Posterior cingulate gyrus (tissue), 11 donors: ENCODE data around the gene NGRN.
"Not testable (repeated sequence)": the region's sequence is repeated elsewhere in the genome, so short reads cannot be mapped to it uniquely, and the experiment has no call there.

Experiments
- DNase-seq, 10 donors: peaks; one replicate each; pipeline versions ENCODE4 v3.0.0 to v3.0.0-alpha.2; 2020 to 2021; ENCODE audit warnings: mixed read lengths in 3 of 10
- intact Hi-C: fragments of 100-400 bp; cut with DNase I; formaldehyde crosslinking; loops from one replicate; pipeline ENCODE4 v1.15.1; 2023

Gene NGRN

DNA sequence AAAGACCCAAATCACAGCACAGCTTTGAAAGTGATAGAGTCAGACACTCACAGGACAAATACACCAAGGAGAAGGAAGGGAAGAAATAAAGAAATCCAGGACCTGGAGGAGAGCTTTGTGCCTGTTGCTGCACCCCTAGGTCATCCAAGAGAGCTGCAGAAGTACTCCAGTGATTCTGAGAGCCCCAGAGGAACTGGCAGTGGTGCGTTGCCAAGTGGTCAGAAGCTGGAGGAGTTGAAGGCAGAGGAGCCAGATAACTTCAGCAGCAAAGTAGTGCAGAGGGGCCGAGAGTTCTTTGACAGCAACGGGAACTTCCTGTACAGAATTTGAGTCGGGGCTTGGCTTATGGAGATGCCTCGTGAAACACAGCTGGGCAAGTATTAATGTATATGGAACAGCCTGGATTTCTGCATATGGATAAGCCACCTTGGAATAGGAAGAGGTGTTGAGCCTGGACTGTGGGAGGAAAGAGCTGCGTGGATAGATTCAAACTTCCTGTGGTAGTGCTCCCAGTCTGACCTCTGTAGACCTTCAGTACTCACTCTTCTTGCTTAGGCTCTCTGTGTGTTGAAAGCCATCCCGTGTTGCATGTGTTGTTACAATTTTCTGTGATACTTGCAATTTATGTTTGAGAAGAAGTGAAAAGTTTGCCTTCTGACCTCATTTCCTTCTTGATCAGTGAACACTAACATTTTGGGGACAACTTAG is 6.1 kb downstream of the NGRN start:
- intact Hi-C loops: no loop called here
- DNase-seq: no peak

DNA sequence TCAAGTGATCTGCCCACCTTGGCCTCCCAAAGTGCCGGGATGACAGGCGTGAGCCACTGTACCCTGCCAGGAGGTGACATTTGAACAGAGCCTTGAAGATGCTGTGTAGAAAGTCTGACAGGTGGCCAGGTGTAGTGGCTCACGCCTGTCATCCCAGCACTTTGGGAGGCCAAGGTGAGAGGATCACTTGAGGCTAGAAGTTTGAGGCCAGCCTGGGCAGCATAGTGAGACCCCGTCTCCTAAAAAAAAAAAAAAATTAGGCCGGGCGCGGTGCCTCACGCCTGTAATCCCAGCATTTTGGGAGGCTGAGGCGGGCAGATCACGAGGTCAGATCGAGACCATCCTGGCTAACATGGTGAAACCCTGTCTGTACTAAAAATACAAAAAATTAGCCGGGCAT is 13.0 kb downstream of the NGRN start:
- intact Hi-C loops, DNase-seq: not testable (repeated sequence)

DNA sequence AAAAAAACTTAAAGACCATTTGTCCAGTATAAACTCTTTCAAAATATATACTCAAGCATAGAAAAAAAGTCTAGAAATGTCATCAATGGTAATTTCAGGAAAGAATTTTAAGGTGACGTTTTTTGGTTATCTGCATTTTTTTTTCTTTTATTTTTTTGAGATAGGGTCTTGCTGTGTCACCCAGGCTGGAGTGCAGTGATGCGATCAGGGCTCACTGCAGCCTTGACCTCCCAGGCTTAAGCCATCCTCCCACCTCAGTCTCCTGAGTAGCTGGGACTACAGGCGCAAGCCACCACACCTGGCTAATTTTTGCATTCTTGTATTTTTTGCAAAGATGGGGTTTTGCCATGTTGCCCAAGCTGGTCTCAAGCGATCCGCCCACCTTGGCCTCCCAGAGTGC is 15.3 kb downstream of the NGRN start:
- intact Hi-C loops, DNase-seq: not testable (repeated sequence)

DNA sequence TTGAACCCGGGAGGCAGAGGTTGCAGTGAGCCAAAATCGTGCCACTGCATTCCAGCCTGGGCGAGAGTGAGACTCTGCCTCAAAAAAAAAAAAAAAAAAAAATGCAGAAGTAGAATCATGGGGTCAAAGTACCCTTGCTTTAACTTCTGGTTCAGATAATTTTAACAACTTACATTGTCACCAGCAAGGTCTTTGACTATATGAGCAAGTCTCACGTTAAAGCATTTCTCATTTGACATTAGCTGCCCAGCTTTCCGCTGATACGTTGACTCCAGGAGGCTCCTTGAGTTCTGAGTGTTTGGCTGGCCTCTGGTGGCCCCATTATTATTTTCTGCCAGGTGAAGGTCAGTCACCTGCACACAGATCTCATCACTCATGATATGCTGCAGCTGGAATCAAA is 16.2 kb downstream of the NGRN start:
- DNase-seq, intact Hi-C loops: not testable (repeated sequence)

DNA sequence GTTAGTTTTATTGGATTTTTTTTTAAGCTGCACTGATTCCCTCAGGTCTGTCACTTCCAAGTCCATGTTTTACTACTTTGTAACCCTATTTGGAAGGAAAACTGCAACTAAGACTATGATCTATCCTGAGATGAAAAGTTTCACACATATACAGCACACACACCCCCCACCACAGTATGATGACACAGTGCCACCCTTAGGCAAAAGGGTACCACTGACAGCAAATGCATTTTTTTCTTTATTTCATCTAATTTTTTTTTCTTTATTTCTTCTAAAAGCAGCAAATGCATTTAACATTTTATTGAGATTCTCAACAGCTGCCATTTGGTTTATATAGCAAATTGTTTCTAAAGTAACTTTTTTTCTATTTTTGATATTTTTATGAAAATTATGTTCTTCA is 21.2 kb downstream of the NGRN start:
- intact Hi-C loops: no loop called here
- DNase-seq: no peak

DNA sequence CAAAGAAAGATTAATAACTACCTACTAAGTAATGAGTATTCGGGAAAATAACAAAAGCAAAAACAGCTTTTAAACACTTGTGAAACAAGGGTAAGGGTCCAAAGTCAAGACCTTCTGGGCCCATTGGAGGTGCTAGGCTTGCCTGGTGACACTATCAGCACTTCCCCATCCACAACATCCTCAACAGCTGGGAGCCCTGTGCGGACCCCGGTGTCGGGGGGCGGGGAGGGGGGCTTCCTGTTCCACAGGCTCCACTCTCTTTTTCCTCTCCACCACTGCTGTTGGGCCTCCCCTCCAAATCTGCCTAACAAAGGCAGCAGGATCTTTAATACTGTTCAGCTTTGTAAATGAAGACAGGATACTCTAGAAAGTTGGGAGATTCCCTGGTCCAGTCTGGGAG is 21.6 kb downstream of the NGRN start:
- intact Hi-C loops: no loop called here
- DNase-seq: no peak

DNA sequence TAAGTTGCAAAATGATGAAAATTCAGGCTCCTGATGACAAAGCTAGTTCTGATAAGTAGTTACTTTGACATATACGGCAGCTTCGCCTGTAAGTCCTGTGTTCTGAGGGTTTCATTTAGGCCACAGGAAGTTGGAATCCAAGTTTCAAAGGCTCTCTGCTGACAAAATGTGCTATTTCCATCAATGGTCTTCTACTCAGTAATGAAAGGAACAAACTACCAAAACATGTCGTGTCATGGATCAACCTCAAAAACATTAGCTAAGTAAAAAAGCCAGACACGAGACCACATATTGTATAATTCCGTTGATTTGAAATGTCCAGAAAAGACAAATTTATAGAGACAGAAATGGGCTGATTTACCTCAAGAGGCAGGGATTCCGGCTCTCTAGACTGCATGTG is 22.5 kb downstream of the NGRN start:
- no peak for DNase-seq
- intact Hi-C loops: no loop called here

DNA sequence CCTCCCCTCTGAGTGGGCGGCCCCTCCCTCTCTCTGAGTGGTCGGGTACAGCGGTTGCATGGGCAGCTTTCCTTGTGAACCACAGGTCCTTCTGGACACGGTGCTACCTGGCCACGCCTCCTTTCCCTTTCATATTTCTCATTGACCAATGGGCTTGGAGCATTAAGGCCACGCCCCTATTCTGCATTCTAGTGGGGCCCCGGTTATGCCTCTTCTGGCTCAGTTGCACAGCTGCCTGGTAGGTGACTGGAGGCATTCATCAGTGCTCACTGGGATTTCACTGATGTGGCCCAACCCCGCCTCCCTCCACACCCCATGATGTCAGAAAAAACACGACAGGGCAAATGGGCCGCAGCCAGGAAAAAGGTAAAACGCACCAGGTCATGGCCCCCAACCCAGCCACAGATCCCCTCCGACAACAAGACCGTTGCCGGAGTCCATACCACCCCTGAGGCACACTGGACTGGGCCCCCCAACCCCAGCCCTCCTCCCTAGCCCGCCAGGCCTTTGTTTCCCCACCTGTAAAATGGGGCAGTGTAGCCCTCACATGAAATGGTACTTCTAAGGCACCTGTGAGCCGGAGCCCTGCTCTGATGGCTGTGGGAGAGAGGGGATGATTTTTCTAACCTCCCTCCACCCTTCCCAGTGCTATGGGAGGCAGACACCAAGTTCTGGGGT is 26.3 kb downstream of the NGRN start:
- intact Hi-C loops: no loop called here
- no peak for DNase-seq

DNA sequence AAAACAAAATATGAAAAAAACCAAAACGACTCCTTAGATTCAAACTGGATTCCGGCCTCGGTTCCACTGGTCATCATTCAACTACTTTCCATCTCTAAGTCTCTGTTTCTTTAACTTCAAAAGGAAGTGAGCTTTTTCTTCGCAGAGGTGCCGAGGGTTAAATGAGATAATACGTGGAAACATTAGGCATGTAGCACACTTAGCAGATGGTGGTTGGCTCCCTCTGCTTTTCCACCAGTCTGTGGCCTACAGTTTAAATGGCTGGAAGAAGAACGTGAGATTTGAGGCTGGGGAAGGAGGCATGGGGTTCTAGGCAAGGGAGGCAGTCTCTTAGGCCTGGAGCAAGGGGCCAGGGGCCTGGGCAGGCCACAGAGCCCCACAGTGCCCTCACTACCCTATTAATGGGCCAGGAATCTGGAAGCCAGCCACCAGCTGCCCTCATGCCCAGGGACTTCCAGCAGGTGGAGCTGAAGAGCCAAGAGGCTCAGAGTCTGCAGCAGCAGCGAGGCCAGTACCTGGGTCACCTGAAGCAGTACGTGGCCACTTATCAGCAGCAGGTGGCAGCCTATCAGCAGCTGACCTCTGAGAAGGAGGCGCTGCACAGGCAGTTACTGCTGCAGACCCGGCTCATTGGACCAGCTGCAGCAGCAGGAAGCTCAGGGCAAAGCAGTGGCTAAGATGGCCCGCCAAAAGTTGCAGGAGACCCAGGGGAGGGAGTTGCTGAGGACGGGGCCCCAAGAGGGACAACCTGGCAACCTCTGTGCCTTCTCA is 27.8 kb downstream of the NGRN start:
- DNase-seq: peak in 8 of 10 donors; percentile 67 to 95 (median 70)
- intact Hi-C loops: not testable (repeated sequence)

DNA sequence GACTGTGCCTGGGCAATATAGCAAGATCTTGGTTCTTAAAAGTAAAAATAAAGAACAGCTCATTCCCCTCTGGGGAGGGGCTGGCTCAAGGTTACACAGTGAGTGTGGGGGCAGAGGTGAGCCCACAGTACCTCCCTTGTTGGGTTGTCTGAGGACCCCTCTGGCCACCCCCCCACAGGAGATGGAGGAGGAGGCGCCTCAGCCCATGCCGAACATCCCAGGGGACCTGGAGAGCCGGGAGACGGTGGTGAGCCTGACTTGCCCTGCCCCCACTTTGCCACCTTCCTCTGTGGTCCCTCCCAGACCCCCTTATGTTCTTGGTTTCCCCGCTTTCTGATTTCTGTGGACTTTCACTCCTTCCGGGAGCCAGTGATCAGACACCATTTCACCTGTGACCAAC is 28.7 kb downstream of the NGRN start:
- intact Hi-C loops: no loop called here
- DNase-seq: no peak

DNA sequence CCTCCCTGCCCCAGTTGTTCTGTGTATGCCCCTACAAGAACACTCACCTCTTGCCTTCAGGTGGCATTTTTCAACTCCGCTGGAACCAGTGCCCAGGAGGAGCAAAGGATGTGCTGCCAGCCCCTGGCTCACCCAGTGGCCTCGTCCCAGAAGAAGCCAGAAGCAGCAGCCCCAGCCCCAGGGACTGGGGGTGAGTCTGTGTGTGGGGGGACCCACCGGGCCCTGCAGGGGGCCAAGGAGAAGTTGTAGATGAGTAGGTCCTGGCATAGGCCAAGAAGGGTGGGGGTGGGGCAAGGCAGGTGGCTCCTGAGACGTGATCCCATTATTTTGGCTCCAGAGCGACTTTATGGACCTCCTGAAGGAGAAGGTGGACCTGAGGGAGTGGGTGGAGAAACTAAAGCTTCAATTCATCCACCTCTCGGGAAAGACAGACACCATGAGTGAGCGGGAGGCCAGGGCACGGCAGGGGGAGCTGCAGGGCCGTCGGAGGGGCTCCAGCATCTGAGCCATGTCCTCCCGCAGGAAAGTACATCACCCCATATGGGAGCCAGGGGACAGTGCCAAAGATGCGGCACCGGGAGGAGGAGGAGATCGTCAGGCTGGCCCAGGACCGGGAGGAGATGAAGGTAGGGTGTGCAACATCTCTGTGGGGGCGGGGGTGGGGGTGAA is 29.3 kb downstream of the NGRN start:
- intact Hi-C loops: no loop called here
- peak in 3 of 10 donors; percentile 80 to 90 (median 87) for DNase-seq

DNA sequence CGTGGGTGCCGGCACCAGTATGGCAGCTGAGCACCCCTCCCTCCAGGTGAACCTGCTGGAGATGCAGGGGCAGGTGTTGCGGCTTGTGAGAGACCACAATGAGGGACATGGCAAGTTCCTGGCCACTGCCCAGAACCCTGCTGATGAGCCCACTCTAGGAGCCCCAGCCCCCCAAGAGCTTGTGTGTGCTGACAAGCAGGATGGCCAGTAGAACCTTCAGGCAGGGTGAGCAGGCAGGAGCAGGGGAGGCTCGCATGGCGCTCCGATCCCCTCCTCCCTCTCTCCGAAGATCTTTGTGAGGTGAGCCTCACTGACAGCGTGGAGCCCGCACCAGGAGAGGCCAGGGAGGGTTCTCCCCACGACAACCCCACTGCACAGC is 29.8 kb downstream of the NGRN start:
- intact Hi-C loops: no loop called here

DNA sequence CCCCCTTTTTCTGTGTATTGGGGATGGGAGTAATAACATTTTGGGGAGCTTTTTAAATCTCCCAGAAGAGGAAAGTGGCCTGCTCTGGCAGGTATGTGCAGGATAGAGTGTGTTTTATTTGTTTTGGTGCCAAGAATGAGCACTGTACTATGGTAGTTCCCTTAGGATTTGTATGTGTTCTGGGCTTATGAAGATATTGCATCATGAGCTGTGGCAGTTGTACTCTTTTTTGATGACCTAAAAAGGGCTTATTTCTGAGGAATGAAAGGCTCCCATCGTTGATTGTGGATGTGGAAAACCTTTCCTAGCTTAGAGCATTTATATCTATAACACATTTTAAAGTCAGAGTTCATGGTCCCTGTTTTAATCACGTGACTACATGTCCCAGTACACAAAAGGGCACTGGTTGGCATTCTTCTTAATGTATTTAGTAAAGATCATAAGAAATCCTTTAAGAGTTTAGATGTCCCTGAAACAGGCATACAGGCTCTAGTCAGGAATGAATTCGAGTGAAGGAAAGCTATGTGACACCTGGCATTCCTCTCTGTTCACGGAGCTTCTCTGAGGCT is 30.9 kb downstream of the NGRN start:
- intact Hi-C loops, DNase-seq: not testable (repeated sequence)

More for the DNA sequence above, 29.8 kb downstream of the NGRN start:
- no peak for DNase-seq

DNA sequence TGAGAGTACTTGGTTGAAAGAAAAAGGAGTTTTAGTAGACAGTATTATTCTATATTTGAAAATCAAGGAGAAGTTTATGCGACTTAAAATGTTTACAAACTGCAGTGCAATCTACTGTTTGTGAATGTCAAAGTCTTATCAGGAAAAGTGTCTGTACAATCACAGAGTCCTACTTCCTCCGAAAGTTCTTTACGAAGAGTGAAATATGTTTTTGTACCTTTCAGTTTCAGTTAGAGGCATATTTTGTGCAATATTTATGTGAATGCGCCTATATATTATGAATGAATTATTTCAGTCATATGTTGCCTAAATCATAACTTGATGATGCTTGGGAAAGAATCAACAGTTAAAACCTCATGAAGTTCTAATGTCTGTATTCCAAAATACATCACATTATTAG is 31.5 kb downstream of the NGRN start:
- intact Hi-C loops: no loop called here
- no peak for DNase-seq

DNA sequence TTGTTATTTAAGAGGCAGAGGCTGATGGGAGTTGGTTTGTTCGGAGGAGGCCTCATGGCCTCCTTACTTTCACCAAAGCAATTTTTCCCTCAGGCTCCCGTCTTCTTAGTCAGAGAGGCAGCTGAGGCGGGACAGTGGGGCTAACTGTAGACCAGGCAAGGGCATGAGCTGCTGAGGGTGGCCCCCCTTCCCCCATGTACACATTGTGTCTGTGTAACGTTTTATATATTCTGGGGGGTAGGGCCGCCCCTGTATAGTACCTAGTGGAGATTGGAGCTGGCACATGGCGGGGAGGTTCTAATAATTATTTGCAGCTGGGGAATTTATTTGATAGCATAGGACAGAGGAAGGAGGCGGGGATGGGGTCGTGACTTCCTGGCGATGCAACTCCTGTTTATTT is 35.1 kb downstream of the NGRN start:
- no peak for DNase-seq
- intact Hi-C loops: no loop called here

DNA sequence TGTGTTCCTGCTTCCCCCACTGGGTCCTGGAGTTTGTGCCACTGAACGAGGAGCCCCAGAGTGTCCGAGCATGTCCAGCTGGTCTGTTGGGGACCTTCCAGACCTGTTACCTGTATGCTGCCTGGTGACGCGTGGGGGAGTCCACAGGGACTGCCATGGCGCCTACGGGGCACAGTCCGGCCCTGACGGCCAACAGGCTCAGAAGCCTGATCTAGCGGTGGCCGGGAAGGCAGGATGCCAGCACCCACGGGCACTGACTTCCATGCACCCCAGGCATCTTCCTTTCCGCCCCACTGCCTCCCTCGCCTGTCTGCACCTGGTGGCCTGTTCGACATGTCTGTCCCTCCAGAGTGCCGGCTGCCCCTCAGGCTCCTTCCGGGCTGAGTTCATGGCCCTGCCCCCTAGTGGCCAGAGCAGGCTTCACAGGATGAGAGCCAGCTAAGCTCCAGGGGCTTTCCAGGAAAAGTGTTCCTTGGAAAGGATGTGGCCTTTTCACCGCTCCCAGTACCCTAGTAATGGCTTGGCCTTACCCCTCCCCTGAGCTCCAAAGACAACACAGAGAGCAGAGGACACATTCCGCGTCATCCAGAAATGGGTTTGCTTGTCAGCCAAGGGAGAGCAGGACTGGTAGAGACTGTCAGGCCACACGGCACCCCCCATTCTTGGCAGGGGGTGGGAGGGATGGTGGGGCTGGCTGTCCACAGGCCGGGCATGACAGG is 35.7 kb downstream of the NGRN start:
- peak in 4 of 10 donors; percentile 24 to 91 (median 34) for DNase-seq
- intact Hi-C loops: no loop called here

DNA sequence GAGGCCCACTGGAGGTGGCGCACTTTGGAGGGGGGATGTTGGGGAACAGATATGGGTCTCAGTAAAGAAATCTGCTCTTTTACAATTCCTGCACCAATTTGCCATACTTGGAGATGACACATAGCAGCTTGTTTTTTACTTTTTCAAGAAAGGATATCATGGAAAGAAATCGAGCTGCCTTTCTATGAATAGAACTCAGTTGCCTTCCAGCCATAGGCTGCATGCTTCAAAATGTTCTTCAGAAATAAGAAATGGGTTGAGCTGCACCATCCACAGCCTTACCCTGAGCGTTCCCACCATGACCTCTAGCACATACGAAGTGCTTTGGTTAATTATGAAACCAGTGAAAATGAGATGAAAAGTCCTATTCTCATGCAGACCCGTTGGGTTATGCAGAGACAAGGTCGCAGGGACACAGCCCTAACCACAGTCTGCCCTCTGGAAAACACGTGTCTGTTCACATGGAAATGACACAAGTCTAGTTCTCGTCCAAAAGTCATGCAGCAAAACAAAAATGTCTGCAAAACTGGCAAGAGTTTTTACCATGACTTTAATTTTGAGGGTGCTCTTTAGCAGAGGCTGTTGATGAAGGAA is 36.3 kb downstream of the NGRN start:
- intact Hi-C loops: no loop called here
- no peak for DNase-seq

DNA sequence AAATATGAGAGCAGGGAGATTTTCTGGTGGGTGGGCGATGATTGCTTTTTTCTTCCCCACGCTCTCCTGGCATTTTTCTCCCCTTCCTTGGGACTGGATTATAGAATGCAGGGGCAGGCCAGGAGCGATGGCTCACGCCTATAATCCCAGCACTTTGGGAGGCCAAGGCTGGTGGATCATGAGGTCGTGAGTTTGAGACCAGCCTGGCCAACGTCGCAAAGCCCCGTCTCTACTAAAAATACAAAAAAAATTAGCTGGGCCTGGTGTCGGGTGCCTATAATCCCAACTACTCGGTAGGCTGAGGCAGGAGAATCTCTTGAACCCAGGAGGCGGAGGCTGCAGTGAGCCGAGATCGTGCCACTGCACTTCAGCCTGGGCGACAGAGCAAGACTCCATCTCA is 39.9 kb downstream of the NGRN start:
- DNase-seq, intact Hi-C loops: not testable (repeated sequence)

DNA sequence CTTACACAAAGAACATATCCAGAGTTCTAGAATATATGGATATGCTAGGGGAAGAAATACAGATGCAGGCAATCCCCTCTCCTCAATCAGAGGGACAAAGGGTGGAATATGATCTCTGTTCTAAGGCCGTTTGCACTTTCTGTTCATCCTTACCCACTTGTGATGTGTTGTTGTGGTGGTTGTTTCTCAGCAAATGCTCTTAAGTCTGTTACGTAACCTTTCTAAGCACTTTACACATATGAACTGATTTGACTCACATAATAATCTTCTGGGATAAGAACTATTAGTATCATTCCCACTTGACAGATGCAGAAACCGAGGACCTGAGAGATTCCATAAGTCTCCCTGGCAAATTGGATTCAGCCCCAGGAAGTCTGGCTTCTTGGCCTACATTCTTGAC is 40.5 kb downstream of the NGRN start:
- no peak for DNase-seq
- intact Hi-C loops: no loop called here

DNA sequence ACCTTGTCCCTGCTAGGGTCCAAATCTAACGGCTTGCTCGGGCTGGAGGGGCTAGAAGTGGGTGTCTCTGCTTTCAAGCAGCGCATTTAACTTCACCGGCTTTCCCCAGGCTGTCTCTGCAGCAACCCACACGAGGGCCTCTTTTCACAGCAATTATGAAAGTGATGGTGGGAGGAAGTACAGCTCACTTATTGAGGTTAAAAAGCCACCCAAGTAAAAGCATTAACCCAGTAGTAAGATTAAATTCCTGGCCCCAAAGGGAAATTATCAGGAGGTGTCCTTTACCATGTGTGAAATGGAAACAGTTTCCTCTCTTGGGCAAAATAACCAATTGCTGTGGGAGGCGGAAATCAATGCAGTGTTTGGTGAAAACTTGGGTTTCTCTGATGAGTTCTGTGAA is 41.1 kb downstream of the NGRN start:
- no peak for DNase-seq
- intact Hi-C loops: no loop called here
